ENCODE results near the gene GNA12.

GRCh38 chr7:2843711-2844152, 376 bp downstream of the GNA12 start:
- no peak for TF ChIP-seq BRD9 (IDR thresholded peaks at IDR 0.05; ENCODE audit: low read depth, partially characterized antibody)
- TF ChIP-seq POLR2A (conservative IDR thresholded peaks at IDR 0.05): no peak
- TF ChIP-seq FOXA1 (IDR thresholded peaks at IDR 0.05; ENCODE audit: borderline replicate concordance): no peak
- TF ChIP-seq CTCF (IDR thresholded peaks at IDR 0.05 in 2 of 3, conservative IDR thresholded peaks at IDR 0.05 in 1 of 3; ENCODE audit: insufficient read depth in 2 of 3, low read depth in 1 of 3, low read length in 3 of 3): no peak
- no peak for TF ChIP-seq PHF20 (IDR thresholded peaks at IDR 0.05; ENCODE audit: partially characterized antibody)
- TF ChIP-seq NFIC (IDR thresholded peaks at IDR 0.05): no peak
- TF ChIP-seq, protein P1, sequence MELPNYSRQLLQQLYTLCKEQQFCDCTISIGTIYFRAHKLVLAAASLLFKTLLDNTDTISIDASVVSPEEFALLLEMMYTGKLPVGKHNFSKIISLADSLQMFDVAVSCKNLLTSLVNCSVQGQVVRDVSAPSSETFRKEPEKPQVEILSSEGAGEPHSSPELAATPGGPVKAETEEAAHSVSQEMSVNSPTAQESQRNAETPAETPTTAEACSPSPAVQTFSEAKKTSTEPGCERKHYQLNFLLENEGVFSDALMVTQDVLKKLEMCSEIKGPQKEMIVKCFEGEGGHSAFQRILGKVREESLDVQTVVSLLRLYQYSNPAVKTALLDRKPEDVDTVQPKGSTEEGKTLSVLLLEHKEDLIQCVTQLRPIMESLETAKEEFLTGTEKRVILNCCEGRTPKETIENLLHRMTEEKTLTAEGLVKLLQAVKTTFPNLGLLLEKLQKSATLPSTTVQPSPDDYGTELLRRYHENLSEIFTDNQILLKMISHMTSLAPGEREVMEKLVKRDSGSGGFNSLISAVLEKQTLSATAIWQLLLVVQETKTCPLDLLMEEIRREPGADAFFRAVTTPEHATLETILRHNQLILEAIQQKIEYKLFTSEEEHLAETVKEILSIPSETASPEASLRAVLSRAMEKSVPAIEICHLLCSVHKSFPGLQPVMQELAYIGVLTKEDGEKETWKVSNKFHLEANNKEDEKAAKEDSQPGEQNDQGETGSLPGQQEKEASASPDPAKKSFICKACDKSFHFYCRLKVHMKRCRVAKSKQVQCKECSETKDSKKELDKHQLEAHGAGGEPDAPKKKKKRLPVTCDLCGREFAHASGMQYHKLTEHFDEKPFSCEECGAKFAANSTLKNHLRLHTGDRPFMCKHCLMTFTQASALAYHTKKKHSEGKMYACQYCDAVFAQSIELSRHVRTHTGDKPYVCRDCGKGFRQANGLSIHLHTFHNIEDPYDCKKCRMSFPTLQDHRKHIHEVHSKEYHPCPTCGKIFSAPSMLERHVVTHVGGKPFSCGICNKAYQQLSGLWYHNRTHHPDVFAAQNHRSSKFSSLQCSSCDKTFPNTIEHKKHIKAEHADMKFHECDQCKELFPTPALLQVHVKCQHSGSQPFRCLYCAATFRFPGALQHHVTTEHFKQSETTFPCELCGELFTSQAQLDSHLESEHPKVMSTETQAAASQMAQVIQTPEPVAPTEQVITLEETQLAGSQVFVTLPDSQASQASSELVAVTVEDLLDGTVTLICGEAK (IDR thresholded peaks at IDR 0.05): no peak
- TF ChIP-seq, protein P1 (CRISPR knock-in tag; IDR thresholded peaks at IDR 0.05): no peak

Measured in K562 (cell line).